T47D (cell line): ENCODE data around the gene RAP1GAP2.

Experiments
- DNase-seq, 2 experiments: peaks; one replicate each; pipeline versions ENCODE4 v3.0.0 to v3.0.0-alpha.2; 2011 to 2012; ENCODE audit warnings: low read depth in 1 of 2, low spot score in 1 of 2
- JUND ChIP-seq: IDR thresholded peaks from 2 replicates; pipeline ENCODE4 v1.6.1; 2012; ENCODE audit warnings: low read depth
- in situ Hi-C: cut with HindIII; loops from 2 replicates; pipeline ENCODE4 v1.10.0; 2016; ENCODE audit warnings: low sequenced_read_pairs, low pct_unique_long_range_greater_than_20kb

Gene RAP1GAP2

GRCh38 chr17:3007651-3008121 is 211.4 kb downstream of the RAP1GAP2 start:
- in situ Hi-C loops: no loop called here
- no peak for DNase-seq
- TF ChIP-seq JUND: no peak

- in situ Hi-C loops: no loop called here
Observed at GRCh38 chr17:3008336-3009288, 212.4 kb downstream of the RAP1GAP2 start.

GRCh38 chr17:3009411-3009920 is 213.2 kb downstream of the RAP1GAP2 start:
- in situ Hi-C loops: no loop called here
- no peak for TF ChIP-seq JUND
- no peak for DNase-seq

More at GRCh38 chr17:3008336-3009288, 212.4 kb downstream of the RAP1GAP2 start:
- TF ChIP-seq JUND: no peak
- no peak for DNase-seq

GRCh38 chr17:3011891-3012290 is 215.7 kb downstream of the RAP1GAP2 start:
- in situ Hi-C loops: no loop called here
- TF ChIP-seq JUND: no peak
- DNase-seq: no peak

- in situ Hi-C loops: no loop called here
- DNase-seq: peak; percentile 47 to 52
- no peak for TF ChIP-seq JUND
Observed at GRCh38 chr17:3012926-3013581, 216.8 kb downstream of the RAP1GAP2 start.

- TF ChIP-seq JUND: no peak
- DNase-seq: no peak
- in situ Hi-C loops: no loop called here
Observed at GRCh38 chr17:3015890-3016289, 219.7 kb downstream of the RAP1GAP2 start.

GRCh38 chr17:3017936-3018335 is 221.7 kb downstream of the RAP1GAP2 start:
- TF ChIP-seq JUND: no peak
- DNase-seq: no peak
- in situ Hi-C loops: no loop called here

- in situ Hi-C loops: no loop called here
Observed at GRCh38 chr17:3019761-3020160, 223.5 kb downstream of the RAP1GAP2 start.

GRCh38 chr17:3020381-3020780 is 224.1 kb downstream of the RAP1GAP2 start:
- DNase-seq: no peak
- in situ Hi-C loops: no loop called here
- no peak for TF ChIP-seq JUND

More at GRCh38 chr17:3019761-3020160, 223.5 kb downstream of the RAP1GAP2 start:
- no peak for DNase-seq
- TF ChIP-seq JUND: no peak

GRCh38 chr17:3022197-3022596 is 226.0 kb downstream of the RAP1GAP2 start:
- TF ChIP-seq JUND: no peak
- in situ Hi-C loops: no loop called here
- no peak for DNase-seq

GRCh38 chr17:3024346-3024745 is 228.1 kb downstream of the RAP1GAP2 start:
- DNase-seq: no peak
- in situ Hi-C loops: no loop called here
- TF ChIP-seq JUND: no peak

- DNase-seq: no peak
- no peak for TF ChIP-seq JUND
- in situ Hi-C loops: no loop called here
Observed at GRCh38 chr17:3025421-3026124, 229.3 kb downstream of the RAP1GAP2 start.
